ENCODE data around the gene PSIP1.

Gene PSIP1

GRCh38 chr9:15552636-15553527, 42.1 kb upstream of the PSIP1 start, which contains the start of gene CCDC171 (continued):
- TF ChIP-seq KLF1 (tag by site-specific recombination; IDR thresholded peaks at IDR 0.05) (no peak), ZNF280D (tag by site-specific recombination; IDR thresholded peaks at IDR 0.05) (no peak), ZNF530 (tag by site-specific recombination; IDR thresholded peaks at IDR 0.05; ENCODE audit: low read depth) (no peak), GLI2 (tag by site-specific recombination; IDR thresholded peaks at IDR 0.05; ENCODE audit: borderline replicate concordance, low read depth) (no peak), ZNF175 (tag by site-specific recombination; IDR thresholded peaks at IDR 0.05) (no peak), MYNN (tag by site-specific recombination; IDR thresholded peaks at IDR 0.05; ENCODE audit: borderline replicate concordance) (no peak), ZNF366 (tag by site-specific recombination; conservative IDR thresholded peaks at IDR 0.05) (no peak), ZNF624 (tag by site-specific recombination; IDR thresholded peaks at IDR 0.05) (no peak), BCL11B (tag by site-specific recombination; IDR thresholded peaks at IDR 0.05; ENCODE audit: low read depth) (0 out of 2 replicates have a peak, but pooled peaks have one; percentile 60), ZNF169 (tag by site-specific recombination; IDR thresholded peaks at IDR 0.05) (no peak), ZNF621 (tag by site-specific recombination; IDR thresholded peaks at IDR 0.05) (no peak), ZNF701 (tag by site-specific recombination; IDR thresholded peaks at IDR 0.05) (no peak), IKZF3 (tag by site-specific recombination; IDR thresholded peaks at IDR 0.05) (peak; percentile 75), ZEB2 (tag by site-specific recombination; IDR thresholded peaks at IDR 0.05) (peak; percentile 69), SALL2 (tag by site-specific recombination; IDR thresholded peaks at IDR 0.05; ENCODE audit: borderline replicate concordance) (no peak), ZNF391 (tag by site-specific recombination; IDR thresholded peaks at IDR 0.05; ENCODE audit: borderline replicate concordance, low read depth) (no peak), FEZF1 (tag by site-specific recombination; IDR thresholded peaks at IDR 0.05) (no peak; the same call in 1 of the 2 replicates), PRDM1 (tag by site-specific recombination; IDR thresholded peaks at IDR 0.05) (peak; percentile 62), ZNF529 (tag by site-specific recombination; IDR thresholded peaks at IDR 0.05; ENCODE audit: insufficient replicate concordance) (no peak), SP2 (tag by site-specific recombination; IDR thresholded peaks at IDR 0.05) (peak; percentile 87), ZNF654 (tag by site-specific recombination; IDR thresholded peaks at IDR 0.05; ENCODE audit: low read depth) (no peak), ZNF664 (tag by site-specific recombination; IDR thresholded peaks at IDR 0.05) (no peak), ZSCAN4 (tag by site-specific recombination; IDR thresholded peaks at IDR 0.05) (peak; percentile 9; the same call in 1 of the 2 replicates), ZFP69B (tag by site-specific recombination; IDR thresholded peaks at IDR 0.05) (peak; percentile 72), ATF2 (tag by site-specific recombination; IDR thresholded peaks at IDR 0.05; ENCODE audit: low read depth) (no peak)
- TF ChIP-seq, protein P1, sequence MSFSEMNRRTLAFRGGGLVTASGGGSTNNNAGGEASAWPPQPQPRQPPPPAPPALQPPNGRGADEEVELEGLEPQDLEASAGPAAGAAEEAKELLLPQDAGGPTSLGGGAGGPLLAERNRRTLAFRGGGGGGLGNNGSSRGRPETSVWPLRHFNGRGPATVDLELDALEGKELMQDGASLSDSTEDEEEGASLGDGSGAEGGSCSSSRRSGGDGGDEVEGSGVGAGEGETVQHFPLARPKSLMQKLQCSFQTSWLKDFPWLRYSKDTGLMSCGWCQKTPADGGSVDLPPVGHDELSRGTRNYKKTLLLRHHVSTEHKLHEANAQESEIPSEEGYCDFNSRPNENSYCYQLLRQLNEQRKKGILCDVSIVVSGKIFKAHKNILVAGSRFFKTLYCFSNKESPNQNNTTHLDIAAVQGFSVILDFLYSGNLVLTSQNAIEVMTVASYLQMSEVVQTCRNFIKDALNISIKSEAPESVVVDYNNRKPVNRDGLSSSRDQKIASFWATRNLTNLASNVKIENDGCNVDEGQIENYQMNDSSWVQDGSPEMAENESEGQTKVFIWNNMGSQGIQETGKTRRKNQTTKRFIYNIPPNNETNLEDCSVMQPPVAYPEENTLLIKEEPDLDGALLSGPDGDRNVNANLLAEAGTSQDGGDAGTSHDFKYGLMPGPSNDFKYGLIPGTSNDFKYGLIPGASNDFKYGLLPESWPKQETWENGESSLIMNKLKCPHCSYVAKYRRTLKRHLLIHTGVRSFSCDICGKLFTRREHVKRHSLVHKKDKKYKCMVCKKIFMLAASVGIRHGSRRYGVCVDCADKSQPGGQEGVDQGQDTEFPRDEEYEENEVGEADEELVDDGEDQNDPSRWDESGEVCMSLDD (tag by site-specific recombination; IDR thresholded peaks at IDR 0.05): peak; percentile 58; the same call in 1 of the 2 replicates
- TF ChIP-seq, protein P2, sequence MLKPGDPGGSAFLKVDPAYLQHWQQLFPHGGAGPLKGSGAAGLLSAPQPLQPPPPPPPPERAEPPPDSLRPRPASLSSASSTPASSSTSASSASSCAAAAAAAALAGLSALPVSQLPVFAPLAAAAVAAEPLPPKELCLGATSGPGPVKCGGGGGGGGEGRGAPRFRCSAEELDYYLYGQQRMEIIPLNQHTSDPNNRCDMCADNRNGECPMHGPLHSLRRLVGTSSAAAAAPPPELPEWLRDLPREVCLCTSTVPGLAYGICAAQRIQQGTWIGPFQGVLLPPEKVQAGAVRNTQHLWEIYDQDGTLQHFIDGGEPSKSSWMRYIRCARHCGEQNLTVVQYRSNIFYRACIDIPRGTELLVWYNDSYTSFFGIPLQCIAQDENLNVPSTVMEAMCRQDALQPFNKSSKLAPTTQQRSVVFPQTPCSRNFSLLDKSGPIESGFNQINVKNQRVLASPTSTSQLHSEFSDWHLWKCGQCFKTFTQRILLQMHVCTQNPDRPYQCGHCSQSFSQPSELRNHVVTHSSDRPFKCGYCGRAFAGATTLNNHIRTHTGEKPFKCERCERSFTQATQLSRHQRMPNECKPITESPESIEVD (tag by site-specific recombination; IDR thresholded peaks at IDR 0.05): no peak
- TF ChIP-seq, protein P3, sequence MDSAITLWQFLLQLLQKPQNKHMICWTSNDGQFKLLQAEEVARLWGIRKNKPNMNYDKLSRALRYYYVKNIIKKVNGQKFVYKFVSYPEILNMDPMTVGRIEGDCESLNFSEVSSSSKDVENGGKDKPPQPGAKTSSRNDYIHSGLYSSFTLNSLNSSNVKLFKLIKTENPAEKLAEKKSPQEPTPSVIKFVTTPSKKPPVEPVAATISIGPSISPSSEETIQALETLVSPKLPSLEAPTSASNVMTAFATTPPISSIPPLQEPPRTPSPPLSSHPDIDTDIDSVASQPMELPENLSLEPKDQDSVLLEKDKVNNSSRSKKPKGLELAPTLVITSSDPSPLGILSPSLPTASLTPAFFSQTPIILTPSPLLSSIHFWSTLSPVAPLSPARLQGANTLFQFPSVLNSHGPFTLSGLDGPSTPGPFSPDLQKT (IDR thresholded peaks at IDR 0.05; ENCODE audit: borderline replicate concordance, low read depth, low read length): no peak
